Stimulated activated CD4-positive, alpha-beta T cell treated with anti-CD3 and anti-CD28 coated beads, Interleukin-4, amount 100 ng/mL, for 24 hours (primary cell): ENCODE data around the gene TMEM165.

Source experiments
- DNase-seq: peaks from one replicate; pipeline ENCODE4 v3.0.0-alpha.2; 2020

Gene TMEM165

DNA sequence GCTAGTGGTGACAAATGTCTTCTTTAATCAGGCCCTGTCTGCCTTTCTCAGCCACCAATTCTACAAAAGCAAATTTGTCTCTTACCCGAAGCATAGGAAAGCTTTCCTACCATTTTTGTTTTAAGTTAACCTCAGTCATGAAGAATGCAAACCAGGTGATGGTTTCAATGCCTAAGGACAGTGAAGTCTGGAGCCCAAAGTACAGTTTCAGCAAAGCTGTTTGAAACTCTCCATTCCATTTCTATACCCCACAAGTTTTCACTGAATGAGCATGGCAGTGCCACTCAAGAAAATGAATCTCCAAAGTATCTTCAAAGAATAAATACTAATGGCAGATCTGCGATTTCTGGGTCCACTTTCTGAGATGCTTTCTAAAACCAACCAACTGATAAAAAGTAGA is 25.8 kb upstream of the TMEM165 start:
- DNase-seq, result no peak

DNA sequence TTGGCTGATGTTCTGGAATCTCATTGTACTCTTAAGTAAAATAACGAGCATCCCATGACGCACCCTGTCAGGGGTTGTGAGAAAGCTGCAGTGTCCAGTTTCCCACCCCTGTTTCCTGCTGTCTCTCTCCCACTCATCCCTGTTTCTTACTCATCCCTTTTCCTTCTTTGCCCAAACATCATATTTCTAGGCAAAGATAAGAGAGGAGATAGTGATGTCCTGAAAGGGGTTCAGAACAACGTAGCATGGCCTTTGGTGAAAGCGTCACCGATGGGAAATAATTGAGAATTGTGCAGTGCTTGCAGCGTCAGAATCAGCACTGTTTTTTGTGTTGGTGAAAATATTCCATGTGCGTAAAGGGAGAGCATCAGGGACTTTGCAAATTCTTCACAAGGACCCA is 23.5 kb upstream of the TMEM165 start:
- DNase-seq, result no peak

DNA sequence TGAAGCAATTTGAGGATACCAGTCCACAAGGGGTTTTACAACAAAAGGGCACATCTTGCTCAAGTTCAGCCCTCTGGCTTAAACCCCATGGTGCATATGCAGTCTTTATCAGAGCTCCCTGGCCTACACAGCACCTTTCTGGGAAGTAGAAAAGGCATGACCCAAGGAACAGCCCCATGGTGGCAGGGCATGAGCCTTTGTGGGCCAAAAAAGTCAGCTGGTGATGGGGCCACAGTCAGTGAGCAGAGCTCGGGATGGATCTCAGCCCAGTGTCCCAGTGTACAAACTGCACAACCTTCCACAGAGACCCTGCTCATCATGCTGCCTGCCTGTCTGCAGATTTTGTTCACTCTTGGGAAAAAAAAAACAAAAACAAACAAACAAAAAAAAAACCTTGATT is 22.3 kb upstream of the TMEM165 start:
- no peak for DNase-seq

DNA sequence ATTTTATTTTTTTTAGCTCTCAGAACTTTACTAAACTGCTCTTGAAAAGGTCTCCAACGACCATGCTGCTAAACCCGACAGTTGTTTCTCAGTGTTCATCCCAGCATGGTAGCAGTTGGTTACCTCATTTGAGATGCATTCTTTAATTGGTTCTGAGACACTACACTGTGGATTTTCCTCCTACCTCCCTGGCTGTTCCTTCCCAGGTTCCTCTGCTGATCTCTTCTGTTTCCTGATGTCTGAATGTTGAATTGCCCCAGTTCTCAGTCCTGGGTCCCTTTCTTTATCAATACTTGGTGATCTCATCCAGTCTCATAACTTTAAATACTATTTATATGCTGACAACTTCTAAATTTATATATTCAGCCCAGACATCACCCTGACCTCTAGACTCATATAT is 19.1 kb upstream of the TMEM165 start:
- no peak for DNase-seq

DNA sequence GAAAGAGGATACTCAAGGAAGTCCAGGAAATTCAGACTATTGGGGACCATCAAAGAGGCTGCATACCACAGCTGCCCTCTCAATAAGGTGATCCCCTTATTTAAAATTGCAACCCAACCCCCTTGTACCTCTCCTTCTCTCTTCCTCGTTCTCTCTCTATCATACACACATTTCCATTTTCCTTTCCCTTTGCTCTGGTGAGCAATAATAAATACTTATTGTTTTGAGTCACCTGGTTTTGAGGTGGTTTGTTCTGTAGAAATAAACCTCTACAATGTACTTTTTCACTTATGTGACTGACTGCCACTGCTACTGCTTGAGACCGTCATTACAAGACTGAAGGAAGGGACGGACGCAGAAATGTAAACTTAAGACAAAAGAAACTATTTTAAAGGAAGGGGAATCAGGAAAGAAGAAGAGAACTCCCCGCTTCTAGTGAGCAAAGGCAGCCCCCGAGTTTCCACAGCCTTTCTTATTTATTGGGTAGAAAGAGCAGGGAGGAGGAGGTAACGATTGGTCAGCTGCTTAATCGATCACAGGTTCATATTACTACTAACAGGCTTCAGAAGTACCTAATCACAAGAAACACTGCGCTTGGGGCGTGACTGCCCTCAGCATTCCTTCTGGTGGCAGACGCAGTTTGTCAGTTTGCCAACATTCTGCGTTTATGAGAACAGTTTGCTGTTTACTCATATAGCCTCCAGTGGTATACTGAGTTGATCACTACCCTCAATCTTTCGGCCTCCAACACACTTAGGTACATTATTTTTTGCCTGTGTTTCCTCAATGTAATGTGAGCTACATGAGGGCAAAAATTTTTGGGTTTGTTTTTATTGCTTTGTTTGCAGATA is 16.9 kb upstream of the TMEM165 start:
- no peak for DNase-seq

DNA sequence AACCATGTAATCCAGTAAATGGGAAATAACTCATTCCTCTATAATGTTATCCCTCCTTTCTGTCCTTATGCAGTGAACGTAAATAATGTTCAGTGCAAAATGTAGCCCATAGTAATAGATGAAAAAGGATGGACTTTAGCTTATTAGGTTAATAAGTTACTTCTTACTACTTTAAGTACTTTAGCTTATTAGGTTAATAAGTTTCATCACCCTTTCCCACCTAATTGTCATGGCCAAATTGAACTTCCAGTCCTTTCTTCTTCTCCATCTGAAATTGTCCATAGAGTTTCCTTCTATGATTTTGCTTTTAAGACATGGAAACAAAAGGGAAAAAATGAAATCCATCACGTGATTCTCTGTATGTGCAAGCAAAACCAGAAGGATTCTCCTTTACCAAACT is 15.2 kb upstream of the TMEM165 start:
- no peak for DNase-seq

DNA sequence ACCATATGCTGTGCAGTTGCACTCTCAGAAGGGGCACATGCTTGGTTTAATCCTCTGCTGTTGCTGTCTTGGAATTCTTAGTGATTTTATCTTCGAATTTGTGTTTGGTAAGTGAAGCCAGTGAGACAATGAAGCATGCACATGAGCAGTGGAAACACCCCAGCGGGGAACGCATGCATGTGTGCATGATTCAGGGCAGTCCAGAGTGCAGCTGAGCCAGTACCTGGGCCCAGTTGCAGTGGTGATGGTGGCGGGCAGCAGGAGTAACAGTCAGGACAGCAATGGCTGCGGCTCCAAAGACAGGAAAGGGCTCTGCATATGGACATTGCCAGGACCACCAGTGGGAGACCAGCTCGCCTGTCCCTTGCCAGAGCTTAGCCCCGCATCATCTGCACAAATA is 14.3 kb upstream of the TMEM165 start:
- no peak for DNase-seq

DNA sequence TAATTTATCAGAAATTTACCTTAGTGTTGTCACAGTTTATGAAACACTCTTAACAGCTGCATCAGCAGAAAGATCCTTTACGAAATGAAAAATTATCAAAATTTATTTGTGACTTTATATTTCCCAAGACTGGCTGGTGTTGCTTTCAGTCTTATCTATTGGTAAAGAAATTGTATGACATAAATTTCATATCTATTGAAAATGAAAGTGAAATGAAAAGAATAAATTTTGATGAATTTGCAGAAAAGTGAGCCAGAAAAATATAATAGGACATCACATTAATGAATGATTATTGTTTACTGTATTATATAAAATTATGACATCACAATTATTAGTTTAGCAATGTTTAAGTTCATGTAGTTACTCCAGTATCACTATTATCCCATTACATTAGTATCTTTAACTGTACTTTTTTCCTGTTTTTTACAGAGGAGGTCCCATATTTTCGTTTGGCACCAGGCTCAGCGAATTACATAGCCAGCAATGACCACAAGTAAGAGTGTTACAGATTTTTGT is 13.2 kb upstream of the TMEM165 start:
- no peak for DNase-seq

DNA sequence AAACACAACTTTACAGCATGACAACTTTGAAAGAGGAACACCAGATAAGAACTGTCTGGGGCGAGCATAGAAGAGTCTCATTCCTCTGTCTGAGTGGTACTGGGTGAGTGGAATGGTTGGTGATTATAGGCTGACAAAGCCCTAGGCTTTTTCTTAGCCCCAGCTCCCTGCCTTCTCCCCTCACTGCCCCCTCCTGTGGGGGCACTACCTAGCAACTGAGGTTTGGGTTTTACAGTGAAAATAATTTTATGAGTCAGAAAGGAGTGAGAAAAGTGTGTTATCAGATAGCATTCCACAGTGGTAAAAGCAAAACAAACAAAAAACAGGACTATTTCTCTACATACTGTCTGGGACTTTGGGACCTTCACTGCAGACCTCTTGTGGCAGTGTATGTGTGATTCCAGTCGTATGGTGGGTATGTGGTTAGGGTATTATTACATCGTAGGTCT is 10.5 kb upstream of the TMEM165 start:
- no peak for DNase-seq

DNA sequence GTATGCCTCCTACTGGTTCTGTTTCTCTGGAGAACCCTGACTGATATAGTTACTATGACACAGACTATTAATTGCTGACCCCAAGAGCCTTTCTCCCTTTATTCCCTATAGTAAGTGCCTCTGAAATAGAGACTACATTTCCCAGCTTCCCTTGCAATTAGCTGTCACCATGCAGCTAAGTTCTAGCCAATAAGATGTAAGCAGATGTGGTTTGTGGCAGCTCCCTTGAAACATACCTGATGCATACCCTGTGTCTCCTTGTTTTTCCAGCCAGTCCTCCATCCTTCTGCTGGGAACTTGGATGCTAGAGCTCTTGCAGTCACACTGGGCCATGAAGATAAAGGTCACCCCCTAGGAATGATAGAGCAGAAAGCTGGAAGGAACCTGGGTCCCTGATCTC is 9.7 kb upstream of the TMEM165 start:
- no peak for DNase-seq

DNA sequence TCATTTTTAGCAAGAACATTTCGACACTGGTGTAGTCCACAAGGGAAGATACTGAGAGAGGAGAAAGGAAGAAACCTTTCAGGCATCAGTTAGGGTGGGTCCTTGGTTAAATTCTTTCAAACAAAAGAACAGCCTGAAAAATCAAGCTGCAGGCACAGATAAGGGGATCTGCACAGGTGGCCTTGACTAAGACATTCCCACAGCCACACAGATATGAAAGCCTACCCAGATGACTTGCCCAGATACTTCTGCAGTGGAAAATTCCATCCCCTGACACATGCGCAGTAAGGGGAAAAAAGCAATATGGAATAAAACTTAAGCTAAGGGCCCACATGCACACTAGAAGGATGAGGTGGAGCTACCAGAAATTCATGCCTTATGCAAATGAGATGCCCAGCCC is 8.9 kb upstream of the TMEM165 start:
- no peak for DNase-seq

DNA sequence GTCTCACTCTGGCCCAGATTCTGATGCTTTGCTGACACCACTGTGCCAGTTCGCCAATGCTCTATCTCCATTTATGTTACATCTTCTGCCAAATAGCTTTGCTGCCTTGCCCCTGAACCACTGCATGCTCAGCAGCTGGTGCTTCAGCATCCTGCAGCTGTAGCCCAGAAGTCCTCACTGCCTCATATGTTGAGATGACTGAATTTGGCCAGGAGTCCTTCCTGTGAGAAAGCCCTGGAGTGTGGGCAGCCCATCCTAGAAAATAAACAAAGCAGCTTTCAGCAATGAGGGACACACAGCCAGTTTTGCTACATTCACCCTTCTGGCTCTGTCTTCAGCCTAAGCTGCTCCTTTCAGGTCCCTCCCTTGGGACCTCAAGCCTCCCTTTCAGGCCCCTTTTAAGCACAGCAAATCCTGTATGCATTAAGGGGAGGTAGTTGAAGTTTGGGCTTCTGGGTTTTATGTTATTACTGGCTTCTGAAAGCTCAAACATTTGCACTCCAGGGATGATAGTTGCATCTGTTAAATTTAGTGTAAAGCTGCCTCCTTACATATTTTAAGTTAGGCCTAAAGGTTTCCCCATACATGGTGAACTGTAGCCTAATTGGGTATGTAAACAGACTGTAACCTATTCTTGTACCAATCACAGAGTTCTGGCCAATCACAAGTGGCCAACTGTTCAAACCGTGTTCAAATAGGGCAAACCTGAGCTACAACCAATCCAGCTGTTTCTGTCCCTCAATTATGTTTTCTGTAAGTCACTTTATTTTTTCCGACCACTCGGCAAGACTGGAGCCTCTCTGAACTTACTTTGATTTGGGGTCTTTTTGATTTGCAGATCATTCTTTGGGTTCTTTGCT is 2.1 kb upstream of the TMEM165 start:
- no peak for DNase-seq

DNA sequence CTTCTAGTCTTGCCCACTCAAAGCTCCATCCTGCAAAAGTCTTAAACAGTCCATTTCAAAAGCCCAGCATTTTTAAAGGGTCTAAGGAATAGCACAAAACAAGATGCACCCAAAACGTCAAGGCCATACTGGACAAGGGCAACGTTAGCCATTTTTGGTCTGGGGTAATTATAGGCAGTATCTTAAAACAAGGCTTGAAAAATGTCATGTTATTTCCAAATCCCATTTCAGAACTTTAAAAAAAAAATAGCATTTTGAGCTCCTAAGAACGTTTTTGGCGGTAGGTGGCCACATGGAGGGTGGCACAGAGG is 584 bp upstream of the TMEM165 start:
- DNase-seq, result no peak

DNA sequence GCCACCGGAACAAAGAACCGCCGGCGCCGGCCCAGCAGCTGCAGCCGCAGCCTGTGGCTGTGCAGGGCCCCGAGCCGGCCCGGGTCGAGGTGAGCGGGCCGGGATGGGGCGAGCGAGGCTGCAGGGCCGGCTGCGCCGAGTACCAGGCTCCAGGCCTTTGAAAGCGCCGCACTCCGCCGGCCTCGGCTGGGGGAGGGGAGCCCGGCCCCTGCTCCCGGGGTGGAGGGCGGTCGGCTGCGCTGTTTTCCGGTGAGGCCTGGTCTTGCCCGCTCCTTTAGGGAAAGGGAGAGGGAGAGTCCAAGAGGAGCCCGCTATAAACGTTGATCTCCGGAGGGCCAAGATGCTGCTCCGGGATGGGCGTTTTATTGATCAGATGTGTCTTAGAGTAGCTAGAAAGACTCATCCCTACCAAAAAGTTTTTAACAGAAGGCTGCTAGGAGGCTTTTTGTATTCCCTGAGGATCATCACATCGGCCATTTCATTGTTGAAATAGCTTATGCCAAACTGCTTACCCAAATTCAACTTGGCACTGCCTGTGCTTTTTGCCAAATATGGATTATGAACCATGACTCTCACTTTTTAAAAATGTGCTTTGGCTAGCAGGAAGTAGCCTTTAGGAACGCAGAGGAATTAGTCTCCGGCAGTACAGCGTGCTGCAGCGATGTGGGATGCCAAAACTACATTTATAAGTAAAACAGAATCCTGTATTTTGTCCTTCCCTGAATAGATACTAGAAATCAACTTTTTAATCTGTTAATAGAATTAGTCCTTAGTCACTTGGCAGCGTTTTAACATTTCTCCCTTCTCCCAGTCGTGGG is 760 bp downstream of the TMEM165 start:
- DNase-seq, result peak; percentile 30

DNA sequence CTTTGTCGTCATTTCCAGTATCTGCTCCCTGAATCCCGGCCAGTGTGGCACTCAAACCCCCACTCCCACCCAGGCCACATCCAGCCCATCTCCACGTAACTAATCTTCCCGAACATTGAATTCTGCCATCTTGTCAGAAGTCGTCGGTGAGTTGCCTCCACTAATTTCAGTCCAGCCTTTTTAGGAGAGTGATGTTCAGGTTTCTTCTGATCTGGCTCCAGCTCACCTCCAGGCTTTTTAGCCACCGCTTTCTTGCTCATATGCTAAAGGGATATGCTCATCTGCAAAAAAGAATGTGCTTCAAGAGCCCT is 1.3 kb downstream of the TMEM165 start:
- DNase-seq, result no peak

DNA sequence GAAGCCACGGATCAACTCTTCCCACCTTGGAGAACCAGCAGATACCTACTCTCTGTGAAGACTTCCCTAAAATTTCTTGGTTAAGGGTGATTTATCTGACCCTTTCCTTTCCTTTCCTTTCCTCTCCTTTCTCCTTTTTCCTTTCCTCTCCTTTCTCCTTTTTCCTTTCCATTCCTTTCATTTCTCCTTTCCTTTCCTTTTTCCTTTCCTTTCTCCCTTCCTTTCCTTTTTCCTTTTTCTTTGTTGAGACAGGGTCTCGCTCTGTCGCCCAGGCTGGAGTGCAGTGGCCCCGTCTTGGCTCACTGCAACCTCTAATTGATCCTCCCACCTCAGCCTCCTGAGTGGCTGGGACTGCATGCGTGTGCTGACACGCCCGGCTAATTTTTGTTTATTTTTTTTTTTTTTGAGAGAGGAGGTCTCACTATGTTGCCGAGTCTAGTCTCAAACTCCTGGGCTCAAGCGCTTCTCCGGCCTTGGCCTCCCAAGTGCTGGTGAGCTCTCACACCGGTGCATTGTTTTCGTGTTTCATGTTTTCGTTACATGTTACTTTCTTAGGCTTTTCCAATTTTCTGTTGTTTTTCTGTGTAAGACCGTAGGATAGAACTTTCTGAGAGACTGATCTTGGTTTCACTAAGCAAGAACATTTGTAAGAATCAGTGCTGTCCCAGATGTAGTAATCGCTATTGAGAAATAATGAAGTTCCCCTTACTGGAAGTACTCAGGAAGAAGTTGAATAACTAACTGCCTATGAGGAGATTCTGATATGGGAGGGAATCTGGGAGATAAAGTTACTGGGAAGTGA is 2.0 kb downstream of the TMEM165 start:
- DNase-seq, result no peak

DNA sequence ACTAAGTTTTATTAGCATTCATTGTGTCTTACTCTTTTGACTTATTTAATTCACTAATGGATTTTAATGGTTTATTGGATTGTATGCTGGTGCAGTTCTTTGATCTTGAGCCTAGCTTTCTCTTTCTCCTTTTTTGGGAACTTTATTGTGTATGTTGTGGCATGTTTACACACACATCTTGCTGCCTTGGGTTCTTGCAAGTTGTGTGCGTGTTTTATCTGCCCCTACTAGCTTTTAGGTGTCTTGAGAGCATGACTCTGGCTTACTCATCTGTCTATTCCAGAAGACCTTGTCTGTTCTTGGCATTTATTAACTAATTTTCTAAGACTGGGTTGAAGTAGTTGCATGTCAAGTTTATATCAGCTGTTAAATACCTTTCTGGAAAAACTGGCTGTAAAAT is 2.7 kb downstream of the TMEM165 start:
- no peak for DNase-seq

DNA sequence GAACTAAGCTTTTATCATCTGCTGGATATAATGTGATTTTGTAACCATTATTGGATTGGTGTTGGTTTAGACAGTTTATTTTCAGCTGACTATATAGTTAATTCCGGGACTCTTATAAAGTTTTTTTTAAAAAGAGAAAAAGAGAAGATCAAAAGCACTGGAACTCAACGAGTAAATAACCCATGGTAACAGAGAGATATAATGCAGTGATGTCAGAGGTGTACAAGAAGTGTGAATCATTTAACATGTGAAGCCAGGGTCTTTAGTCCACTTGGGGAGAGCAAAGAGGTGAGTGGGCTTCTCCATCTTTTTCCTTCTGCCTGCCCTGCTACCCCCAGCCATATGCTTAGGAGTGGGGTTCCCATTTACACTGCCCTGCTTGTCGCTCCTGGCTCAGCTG is 3.2 kb downstream of the TMEM165 start:
- no peak for DNase-seq

DNA sequence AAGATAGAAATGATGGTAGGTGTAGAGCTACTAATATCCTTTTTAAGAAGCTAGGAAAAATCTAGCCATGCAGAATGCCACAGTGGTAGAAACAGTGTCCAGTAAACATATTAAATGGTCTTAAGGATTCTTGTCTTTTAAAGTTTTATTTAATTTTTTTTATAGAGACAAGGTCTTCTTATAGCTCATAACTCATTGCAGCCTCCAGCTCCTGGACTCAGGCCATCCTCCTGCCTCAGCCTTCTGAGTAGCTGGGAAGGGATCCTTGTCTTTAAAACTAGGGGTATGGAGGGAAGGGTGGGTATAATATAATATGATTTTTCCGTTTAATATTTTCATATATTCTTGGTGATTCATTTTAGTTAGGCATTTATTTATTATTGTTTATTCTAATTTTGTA is 3.8 kb downstream of the TMEM165 start:
- no peak for DNase-seq

DNA sequence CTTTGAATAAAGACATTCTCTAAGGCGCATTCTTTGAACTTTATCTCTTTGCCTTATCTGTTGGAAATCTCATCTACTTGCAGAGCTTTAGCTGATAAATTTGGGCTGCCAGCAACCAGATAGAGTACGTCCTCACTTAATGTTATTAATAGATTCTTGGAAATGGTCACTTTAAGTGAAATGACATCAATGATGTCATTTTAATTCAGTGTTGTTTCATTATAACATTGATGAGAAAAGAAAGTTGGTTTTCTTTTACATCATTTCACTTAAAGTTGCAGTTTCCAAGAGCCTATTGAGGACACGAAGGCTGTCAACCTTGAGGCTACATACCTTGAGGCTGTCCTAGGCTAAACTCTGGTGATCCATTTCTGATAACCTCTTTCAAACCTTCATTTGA is 9.3 kb downstream of the TMEM165 start:
- DNase-seq, result no peak

DNA sequence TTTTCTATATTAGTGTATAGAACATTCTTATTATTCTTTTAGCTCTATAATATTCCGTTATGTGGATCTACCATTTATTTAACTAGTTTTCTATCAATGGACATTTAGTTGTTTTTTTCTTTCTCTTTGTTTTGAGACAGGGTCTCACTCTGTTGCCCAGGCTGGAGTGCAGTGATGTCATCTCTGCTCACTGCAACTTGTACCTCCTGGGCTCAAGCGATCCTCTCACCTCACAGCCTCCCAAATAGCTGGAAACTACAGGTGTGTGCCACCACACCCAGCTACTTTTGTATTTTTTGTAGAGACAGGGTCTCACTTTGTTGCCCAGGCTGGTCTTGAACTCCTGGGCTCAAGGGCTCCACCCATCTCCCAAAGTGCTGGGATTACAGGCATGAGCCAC is 10.8 kb downstream of the TMEM165 start:
- DNase-seq, result no peak

DNA sequence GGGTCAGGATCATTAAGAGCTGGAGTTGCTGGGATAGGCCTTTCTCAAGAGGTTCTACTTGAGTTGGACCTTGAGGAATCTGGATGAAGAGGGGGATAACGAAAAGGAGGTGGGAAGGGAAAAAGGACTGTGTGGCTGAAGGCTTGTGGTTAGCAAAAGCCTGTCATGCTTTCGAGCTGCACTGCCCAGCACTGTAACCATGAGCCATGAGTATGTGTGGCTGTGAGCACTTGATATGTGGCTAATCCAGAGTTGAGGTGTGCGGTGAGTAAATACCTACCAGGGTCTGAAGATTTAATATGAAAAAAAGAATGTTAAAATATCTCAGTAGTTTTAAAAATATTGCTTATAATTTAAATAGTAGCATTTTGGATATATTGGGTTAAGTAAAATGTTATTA is 11.4 kb downstream of the TMEM165 start:
- DNase-seq, result no peak

DNA sequence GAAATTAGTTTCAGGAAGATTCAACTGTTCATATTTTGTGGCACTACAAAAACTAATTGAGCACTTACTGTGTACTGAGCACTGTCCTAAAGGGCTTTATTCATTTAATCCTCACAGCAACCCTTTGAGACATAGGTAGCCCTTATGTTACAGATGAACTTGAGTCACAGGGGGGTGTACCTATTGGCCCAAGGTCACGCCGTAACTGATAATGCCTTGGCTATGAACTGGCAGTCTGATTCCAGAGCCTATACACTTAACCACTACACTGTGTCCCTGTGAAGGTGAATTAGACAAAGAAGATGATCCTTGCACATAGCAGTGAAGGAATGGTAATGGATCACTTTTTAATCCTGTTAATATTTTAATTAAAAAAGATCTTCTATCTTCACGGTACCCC is 12.0 kb downstream of the TMEM165 start:
- no peak for DNase-seq
